GM19395 (cell line): ENCODE data around the gene BBS9.

Source experiments
- ATAC-seq: cut with Tn5 transposase; IDR thresholded peaks from one replicate; pipeline ENCODE4 v1.9.1; 2021; ENCODE audit warnings: mild to moderate bottlenecking, moderate library complexity; ENCODE audit not compliant: unreplicated experiment

Gene BBS9

GRCh38 chr7:33536398-33537103 lies 407.2 kb downstream of the BBS9 start:
- no peak for ATAC-seq

- ATAC-seq = no peak
Observed at GRCh38 chr7:33537104-33537477, 407.7 kb downstream of the BBS9 start.

- ATAC-seq = no peak
Observed at GRCh38 chr7:33539198-33539597, 409.8 kb downstream of the BBS9 start.

GRCh38 chr7:33539659-33540400 lies 410.5 kb downstream of the BBS9 start:
- no peak for ATAC-seq

GRCh38 chr7:33547880-33548279 lies 418.5 kb downstream of the BBS9 start:
- ATAC-seq = no peak

GRCh38 chr7:33550363-33550762 lies 421.0 kb downstream of the BBS9 start:
- no peak for ATAC-seq

- no peak for ATAC-seq
Observed at GRCh38 chr7:33550979-33551378, 421.6 kb downstream of the BBS9 start.

GRCh38 chr7:33554046-33554445 lies 424.7 kb downstream of the BBS9 start:
- ATAC-seq = no peak

GRCh38 chr7:33554576-33554975 lies 425.2 kb downstream of the BBS9 start:
- no peak for ATAC-seq

- ATAC-seq = no peak
Observed at GRCh38 chr7:33556472-33556871, 427.1 kb downstream of the BBS9 start.

GRCh38 chr7:33558549-33559323 lies 429.4 kb downstream of the BBS9 start:
- no peak for ATAC-seq

GRCh38 chr7:33559324-33559710 lies 430.0 kb downstream of the BBS9 start:
- no peak for ATAC-seq

- ATAC-seq = no peak
Observed at GRCh38 chr7:33562996-33563395, 433.6 kb downstream of the BBS9 start.

GRCh38 chr7:33563651-33564050 lies 434.3 kb downstream of the BBS9 start:
- ATAC-seq = no peak

- ATAC-seq = no peak
Observed at GRCh38 chr7:33578166-33578565, 448.8 kb downstream of the BBS9 start.

- no peak for ATAC-seq
Observed at GRCh38 chr7:33578881-33579672, 449.7 kb downstream of the BBS9 start.

- ATAC-seq = no peak
Observed at GRCh38 chr7:33579673-33579960, 450.3 kb downstream of the BBS9 start.

GRCh38 chr7:33581236-33581635 lies 451.9 kb downstream of the BBS9 start:
- no peak for ATAC-seq

- ATAC-seq = no peak
Observed at GRCh38 chr7:33582104-33582503, 452.7 kb downstream of the BBS9 start.

- ATAC-seq = no peak
Observed at GRCh38 chr7:33582533-33582932, 453.2 kb downstream of the BBS9 start.

- no peak for ATAC-seq
Observed at GRCh38 chr7:33589911-33590310, 460.5 kb downstream of the BBS9 start.
